NCI-H69 (cell line): ENCODE results near the gene ADAMTS13.
A peak's percentile ranks its signal among the peaks of the same experiment; 100 is the strongest.
"Not testable (repeated sequence)": the region's sequence is repeated elsewhere in the genome, so short reads cannot be mapped to it uniquely, and the experiment has no call there.

Source experiments
- DNase-seq: peaks from one replicate; lab custom pipeline; 2025; lab: John Stamatoyannopoulos, UW

The ADAMTS13 gene

GRCh38 chr9:133421615-133422542 is at the start of gene ADAMTS13:
TSS of gene ADAMTS13 (plus strand) at chr9:133422367. CDS start at chr9:133422444, 77 bp downstream.
- peak; percentile 45 for DNase-seq

DNA sequence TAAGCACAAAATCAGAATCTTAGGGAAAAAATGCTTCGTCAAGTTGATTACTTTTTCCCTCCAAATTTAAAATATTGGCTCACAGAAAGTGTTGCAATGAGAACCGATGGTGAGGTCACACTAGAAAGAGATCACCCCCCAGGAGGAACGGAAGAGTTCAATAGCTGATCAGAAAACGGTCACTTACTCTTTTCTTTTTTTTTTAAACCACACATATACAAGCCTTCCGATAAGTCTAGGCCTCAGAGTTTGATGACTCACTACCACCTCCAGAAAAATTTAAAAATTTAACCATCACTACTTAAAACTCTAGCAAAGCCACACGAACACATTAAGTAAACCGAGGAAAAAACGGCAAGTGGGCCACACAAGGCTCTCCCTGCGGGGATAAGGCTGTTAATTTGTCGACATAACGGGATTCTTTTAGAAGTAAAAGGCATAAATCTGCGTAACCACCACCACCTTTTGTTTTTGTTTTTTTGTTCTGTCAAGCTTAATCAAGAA is 47.5 kb upstream of the ADAMTS13 start:
- no peak for DNase-seq

DNA sequence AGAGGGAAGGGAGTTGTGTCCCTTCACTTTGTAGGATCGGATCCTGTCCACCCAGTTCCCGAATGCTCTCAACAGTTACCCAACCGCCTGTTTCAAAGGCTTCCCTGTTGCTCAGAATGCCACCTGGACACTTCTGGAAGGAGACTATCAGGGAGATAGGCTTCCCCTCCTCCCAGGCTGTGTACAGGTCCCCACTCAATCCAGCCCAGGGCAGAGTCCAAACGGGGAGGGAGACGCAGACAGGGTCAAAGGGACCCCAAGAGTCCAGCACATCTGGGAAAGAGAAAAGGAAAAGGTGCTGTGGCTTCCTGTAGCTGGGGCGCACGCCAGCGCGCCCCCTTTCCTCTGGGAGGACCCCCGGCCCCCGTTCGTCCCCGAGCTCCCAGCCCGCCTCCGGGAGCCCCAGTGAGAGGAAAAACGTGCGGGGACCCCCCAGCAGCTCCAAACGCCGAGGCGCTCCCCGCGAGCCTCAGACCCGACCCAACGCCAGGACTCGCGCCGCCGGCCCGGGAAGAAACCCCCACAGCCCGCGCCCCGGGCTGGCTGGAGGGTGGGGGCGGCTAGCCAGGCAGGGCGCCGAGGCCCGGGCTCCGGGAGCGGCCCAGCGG is 46.9 kb upstream of the ADAMTS13 start:
- peak; percentile 76 for DNase-seq

- DNase-seq: peak; percentile 99
Observed at GRCh38 chr9:133375724-133376654, 46.2 kb upstream of the ADAMTS13 start, which contains the start of the genes STKLD1 and SURF4. TSS of gene STKLD1 (plus strand) at chr9:133376366. CDS start at chr9:133376474, 108 bp downstream. TSS of gene SURF4 (minus strand) at chr9:133376060. CDS start at chr9:133375969, 91 bp downstream.

DNA sequence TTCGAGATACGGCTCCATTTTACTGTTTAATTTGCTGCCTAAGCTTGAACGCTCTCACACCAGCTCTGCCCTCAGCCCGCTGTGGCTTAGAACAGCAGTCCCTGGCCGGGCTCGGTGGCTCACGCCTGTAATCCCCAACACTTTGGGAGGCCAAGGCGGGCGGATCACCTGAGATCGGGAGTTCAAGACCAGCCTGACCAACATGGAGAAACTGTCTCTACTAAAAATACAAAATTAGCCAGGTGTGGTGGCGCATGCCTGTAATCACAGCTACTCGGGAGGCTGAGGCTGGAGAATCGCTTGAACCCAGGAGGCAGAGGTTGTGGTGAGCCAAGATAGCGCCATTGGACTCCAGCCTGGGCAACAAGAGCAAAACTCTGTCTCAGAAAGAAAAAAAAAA is 44.9 kb upstream of the ADAMTS13 start:
- DNase-seq: not testable (repeated sequence)

DNA sequence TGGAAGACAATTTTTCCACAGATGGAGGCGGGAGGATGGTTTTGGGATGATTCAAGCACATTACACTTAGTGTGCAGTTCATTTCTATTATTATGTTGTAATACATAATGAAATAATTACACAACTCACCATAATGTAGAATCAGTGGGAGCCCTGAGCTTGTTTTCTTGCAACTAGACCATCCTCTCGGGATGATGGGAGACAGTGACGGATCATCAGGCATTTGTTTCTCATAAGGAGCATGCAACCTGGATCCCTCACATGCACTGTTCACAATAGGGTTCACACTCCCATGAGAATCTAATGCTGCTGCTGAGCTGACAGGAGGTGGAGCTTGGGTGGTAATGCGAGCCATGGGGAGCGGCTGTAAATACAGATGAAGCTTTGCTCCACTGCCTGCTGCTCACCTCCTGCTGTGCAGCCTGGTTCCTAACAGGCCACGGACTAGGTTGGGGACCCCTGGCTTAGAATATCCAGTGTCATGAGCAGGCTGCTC is 44.4 kb upstream of the ADAMTS13 start:
- DNase-seq: peak; percentile 70

GRCh38 chr9:133378408-133378962 is 43.7 kb upstream of the ADAMTS13 start:
- DNase-seq: peak; percentile 54

DNA sequence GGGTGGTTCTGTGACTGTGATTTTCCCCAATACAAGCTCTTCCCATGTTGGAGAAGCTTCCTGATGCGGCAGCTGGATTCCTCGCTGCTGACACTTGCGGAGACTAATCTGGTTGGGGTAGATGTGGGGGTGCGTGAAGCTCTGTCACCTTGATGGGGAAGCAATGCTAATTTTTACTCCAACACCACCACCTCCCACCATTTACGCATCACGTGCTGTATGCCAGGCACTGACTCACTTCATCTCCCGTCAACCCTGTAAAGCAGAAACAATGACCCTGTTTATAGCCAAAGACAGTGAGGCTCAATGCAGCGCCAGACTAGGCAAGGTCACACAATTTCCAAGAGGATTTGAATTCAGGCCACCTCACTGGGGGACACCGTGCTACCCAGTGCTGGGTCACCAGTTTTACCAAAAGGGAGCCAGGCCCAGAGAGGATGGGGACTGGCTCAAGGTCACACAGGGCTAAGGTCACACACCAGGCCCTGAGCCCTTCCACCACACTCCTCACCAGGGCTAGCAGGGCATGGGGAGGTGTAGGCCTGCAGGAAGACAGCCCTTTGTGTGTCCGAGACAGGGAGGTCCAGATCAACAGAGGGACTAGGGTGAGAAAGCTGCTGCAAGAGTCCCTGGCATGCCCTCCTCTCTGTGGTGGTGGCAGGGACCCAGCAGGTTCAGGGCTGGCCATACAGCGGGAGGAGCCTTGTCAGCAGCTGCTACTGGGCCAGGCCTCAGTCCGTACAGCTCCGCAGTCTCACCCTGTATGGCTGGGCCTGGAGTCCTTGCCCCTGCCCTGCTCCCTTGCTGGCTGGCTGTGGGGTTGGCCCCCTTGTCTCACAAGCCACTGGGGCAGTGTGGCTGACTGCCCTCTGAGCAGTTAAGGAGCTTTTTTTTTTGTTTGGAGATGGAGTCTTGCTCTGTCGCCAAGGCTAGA is 42.7 kb upstream of the ADAMTS13 start:
- no peak for DNase-seq

DNA sequence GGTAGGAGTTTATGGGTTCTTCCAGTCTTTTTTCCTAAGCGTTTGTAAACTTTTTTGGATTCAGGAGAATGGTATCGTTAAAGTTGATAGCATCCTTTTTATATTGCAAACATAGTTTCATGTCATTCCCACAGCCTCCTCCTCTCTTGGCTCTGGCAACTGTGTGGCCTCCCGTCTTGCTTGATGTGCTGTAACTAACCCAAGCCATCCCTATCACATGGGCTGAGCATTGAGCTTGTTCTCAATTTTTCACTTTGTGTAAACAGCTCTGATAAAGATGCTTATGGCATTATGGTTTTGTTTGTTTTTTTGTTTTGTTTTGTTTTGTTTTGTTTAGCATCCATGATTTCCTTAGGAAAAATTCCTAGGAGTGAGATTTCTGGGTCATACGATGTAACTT is 41.4 kb upstream of the ADAMTS13 start:
- no peak for DNase-seq

DNA sequence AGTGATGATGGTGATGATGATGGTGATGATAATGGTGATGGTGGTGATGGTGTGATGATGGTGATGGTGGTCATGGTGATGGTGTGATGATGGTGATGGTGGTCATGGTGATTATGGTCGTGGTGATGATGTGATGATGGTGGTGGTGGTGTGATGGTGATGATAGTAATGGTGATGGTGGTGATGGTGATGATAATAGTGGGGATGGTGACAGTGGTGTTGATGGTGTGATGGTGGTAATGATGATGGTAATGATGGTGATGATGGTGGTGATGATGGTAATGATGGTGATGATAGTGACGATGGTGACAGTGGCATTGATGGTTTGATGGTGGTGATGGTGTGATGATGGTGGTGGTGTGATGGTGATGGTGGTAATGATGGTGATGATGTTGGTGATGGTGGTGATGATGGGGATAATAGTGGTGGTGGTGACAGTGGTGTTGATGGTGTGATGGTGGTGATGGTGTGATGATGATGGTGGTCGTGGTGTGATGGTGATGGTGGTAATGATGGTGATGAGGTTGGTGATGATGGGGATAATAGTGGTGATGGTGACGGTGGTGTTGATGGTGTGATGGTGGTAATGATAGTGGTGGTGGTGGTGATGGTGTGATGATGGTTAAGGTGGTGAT is 39.5 kb upstream of the ADAMTS13 start:
- no peak for DNase-seq

- no peak for DNase-seq
Observed at GRCh38 chr9:133383438-133383837, 38.7 kb upstream of the ADAMTS13 start.

GRCh38 chr9:133384736-133385321 is 37.3 kb upstream of the ADAMTS13 start:
- DNase-seq: no peak

GRCh38 chr9:133385452-133385851 is 36.7 kb upstream of the ADAMTS13 start:
- no peak for DNase-seq

DNA sequence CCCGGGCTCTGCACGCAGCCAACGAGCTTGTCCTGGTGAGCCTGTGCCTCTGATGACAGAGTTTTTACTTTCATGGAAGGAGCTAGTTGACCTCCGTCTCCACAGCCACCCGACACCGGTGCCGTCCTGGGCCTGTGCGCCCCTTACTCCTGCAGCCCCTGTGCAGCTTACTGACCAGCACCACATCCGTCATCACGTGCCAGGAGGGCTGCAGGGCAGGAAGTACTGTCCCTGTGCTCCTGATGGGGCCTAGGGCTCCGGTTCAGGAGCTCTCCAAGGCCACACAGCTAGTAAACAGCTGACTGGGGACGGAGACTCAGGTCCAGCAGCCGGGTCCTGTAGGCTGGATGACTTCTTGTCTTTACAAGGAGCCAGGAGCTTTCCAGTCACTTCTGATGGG is 35.8 kb upstream of the ADAMTS13 start:
- no peak for DNase-seq

- DNase-seq: peak; percentile 94
Observed at GRCh38 chr9:133387680-133388079, 34.5 kb upstream of the ADAMTS13 start.

DNA sequence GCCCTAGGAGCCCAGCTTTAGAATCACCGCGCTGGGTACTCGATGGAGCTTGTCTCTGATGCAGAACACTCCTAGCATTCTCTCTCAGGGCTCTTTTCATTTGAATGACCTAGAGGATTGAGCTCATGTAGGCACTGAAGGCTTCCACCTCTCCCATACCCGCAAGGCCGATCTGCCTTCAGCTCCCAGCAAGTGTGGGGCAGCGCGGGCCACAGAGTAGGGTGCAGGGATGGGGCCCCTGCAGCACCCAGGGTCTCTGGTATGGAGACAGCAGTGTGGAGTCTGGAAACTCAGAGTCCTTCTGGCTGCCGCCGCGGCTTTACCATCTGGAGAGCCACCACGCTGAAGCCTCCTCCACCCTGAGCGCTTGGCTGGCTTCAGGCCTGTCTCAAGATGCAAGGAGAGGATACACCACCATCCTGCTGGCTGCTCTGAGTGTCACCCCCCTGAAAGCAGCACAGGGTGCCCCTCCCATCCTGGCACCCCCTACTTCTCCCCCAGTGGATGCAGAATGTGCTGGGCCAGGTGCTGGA is 33.1 kb upstream of the ADAMTS13 start:
- no peak for DNase-seq

GRCh38 chr9:133389562-133389961 is 32.6 kb upstream of the ADAMTS13 start:
- no peak for DNase-seq

GRCh38 chr9:133390713-133391112 is 31.5 kb upstream of the ADAMTS13 start:
- no peak for DNase-seq

DNA sequence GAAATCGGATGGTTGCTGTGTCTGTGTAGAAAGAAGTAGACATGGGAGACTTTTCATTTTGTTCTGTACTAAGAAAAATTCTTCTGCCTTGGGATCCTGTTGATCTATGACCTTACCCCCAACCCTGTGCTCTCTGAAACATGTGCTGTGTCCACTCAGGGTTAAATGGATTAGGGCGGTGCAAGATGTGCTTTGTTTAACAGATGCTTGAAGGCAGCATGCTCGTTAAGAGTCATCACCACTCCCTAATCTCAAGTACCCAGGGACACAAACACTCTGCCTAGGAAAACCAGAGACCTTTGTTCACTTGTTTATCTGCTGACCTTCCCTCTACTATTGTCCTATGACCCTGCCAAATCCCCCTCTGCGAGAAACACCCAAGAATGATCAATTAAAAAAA is 30.7 kb upstream of the ADAMTS13 start:
- not testable (repeated sequence) for DNase-seq
